Kasumi-1 (cell line): ENCODE measurements around the gene TSR1.
A peak's percentile ranks its signal among the peaks of the same experiment; 100 is the strongest.

Experiments used
- DNase-seq, 2 experiments: peaks; one replicate each; lab custom pipeline; 2025; lab: John Stamatoyannopoulos, UW

Gene TSR1

GRCh38 chr17:2336215-2336851 lies at the start of gene TSR1:
TSR1 (minus strand) TSS chr17:2336457; CDS start chr17:2336427, 30 bp downstream.
- DNase-seq: peak; percentile 34 to 76

DNA sequence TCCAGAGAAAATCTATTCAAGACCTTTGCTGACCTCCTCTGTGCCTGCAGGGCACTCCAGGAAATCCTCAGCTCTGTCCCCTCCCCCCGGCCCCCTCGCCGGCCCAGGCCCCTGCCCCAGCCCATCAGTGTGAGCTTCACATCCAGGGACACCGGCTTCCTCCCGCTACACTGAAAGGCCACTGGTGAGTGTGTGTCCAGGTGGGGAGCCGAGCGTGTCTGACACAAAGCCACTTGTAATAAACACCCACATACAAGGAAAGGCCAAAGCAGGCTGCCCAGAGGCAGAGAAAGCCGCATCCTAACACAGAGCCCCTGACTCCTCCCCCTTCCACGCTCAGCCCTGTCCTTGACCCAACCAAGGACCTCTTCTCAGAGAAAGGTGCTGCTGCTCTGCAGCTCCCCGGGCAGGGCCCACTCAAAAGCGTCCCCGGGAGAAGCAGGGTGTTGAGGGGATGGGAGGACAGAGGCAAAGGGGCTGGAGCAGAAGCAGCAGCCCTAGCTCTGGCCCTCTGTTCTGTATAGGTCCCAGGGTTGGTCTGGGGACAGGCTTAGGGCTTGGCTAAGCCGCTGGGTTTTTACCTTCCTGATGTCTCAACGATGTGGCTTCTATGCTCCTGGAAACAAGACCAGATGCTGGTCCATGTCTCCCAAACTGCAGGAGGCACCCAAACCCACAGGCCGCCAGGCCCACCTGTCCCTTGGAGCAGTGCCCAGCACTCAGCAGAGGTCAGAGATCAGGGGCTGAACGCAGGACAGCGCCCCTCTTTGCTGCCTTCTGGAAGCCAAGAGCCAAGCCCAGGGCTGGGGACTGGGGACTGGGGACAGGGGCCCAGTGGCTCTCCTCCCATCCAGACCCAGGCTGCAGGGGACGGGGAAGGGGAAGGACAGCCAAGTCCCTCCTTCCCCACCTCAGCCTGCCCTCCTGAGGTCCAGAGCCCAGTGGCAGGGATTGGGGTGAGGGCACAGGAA lies 49.3 kb upstream of the TSR1 start:
- DNase-seq: no peak

- no peak for DNase-seq
Measured at GRCh38 chr17:2384439-2385127, 48.3 kb upstream of the TSR1 start.

DNA sequence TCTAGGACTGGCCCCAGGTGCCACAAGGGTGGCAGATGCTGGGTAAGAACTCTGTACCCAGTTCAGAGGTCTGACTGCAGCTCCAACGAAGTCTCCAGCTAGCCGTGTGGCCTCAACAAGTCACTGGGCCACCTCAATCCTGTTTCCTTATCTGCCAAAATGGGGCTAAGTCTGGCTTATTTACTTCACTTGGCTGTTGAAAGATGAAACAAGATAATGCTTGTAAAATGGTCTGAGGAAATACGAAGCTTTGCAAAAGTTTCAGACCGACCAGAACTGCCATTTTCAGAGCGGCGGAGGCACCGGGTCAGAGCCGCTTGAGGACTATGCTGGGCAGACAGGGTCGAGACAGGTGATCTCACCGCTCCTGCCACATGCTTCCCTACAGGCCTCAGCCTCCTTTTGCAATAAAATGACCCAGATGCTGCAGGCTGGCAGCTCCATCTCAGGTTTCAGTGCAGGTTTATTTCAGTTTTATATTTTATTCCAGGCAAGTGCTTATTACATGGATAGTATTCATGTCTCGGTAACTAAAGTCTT lies 47.4 kb upstream of the TSR1 start:
- no peak for DNase-seq

DNA sequence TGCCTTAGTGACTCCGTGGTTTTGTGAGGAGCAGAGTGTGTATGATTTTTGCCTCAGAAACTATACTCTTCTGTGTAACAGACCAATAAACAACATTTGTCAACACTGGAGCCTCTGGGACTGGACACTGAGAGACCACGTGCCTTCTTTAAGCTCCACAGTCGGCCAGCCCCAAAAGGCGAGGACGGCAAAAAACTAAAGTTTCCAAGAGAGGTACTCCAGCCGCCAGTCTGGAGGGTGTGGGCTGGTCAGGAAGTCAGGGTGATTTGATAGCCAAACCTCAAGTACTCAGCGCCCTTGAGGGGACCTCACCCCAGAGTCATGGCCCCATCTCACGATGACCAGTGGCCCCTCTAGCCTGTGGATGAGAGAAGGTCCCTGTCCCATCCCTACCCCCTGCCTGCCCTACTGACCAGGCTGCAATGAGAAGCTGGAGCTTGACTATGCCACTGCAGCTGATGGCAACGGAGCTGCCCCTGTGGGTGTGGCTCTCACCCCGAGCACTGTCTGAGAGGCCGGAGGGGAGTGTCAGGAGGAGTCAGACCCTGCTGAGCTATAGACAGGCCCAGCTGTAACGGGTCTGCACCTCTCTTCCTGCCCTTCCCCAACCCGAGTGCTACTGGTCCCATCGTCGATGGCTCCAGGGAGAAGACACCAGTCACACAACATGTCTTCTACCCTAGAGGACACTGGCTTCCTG lies 44.8 kb upstream of the TSR1 start:
- DNase-seq: no peak

DNA sequence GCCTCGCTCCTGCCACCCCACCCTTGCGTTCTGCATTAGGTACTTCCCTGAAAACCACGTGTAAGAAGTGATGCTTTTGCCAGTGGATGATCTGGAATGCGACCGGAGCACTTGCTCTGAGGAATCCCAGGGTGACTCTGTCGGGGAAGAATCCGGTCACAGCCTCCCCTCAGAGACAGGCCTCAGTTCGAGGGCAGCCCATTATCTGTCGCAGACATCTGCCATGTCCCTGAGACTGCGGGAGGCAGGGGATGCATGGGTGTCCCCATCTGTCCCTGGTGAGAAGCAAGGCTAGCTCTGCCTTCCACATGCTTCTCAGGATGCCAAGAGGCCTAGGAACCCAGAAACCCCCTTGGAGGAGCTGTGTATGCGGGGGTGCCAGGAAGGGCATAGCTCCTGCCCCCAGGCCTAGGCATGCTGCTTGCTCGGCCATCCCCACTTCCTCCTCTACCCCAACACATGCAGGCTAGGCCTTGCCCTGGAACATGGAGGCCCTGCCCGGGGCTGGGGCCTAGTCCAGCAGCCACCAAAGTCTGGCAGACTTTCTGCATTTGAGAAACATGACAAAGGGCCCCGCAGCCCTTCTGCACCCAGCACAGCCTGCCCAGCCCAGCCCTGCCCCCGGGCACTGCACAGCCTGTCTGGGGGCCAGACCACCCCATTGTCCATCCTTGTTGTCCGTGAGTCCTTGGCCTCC lies 44.1 kb upstream of the TSR1 start:
- no peak for DNase-seq

DNA sequence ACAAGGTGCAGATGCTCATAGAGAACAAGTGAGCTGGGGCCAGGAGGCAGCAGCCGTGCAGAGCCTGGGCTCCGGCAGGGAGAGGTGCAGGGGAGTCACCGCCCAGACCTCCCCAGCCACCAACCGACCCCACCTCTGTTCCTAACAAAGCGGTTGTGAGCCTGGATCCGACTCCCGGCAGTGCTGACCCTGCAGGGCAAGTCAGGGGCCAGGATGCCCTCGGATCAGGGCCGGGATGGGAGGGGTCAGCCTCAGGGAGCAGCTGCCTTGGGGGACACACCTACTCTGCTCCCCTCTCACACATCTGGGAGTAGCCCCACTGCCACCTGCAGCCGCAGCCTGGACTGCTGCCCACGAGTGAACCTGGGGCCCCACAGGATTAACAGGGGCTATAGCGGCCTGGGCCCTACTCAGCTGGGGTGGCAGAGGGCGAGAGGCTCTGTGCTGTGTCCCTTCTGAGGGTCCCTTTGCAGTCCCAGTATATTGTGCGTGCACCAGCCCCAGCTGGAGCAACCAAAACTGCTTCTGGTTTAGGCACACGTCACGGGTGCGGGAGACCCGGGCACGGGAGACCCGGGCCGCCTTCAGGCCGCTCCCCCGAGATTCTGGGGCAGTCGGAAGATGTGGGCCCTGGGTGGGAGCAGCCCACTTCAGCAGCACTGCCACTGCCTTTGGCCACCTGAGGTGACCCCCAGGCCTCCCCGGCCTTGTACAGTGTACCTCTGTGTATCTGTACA lies 43.4 kb upstream of the TSR1 start:
- no peak for DNase-seq

DNA sequence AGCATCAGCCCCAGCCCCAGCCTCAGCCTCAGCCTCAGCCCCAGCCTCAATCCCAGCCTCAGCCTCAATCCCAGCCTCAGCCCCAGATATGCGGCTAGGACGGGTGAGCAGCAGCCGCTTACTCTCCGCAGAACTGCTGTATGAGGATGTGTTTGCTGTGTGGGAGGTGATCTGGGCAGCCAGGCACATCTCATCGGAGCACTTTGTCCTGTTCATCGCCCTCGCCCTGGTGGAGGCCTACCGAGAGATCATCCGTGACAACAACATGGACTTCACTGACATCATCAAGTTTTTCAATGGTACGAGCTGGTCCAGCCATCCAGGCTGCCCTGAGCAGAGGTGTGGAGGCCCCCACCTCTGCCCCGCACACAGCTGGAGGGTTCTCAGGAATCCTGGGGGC lies 42.6 kb upstream of the TSR1 start:
- no peak for DNase-seq

- DNase-seq: no peak
Measured at GRCh38 chr17:2377659-2378058, 41.4 kb upstream of the TSR1 start.

GRCh38 chr17:2376107-2376506 lies 39.9 kb upstream of the TSR1 start:
- DNase-seq: no peak

- no peak for DNase-seq
Measured at GRCh38 chr17:2375406-2375805, 39.1 kb upstream of the TSR1 start.

DNA sequence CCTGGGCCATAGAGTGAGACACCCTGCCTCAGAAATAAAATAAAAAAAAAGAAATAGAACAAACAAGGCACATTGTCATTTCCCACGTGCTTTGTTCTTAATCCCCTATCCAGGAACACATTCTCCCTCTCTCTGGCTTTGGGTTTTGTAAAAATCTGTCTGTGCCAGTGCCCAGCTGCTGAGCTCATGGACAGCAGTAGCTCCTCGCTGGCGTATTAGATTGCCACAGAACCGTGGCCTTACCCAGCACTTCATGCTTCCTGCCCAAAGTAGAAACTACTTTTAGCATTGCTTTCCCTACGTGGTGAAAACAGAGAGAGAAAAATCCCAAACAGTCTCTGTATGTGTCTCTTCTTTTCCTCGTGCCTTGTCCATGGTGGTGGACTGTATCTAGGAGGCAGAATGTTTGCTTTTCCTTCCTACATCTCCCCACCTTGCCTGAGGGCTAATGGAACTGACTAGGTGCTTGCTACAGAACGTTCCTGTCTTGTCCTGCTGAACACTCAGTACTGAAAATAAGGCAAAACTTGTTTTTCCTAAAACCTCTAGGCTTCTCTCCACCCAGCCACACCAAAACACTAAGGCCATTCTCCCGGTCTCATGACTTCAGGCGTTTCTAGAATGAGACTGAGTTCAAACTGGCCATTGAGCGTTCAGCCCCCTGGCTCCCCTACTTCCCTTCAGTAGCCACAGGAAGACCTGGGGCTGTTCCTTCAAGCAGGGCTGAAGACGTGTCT lies 38.5 kb upstream of the TSR1 start:
- DNase-seq: no peak

DNA sequence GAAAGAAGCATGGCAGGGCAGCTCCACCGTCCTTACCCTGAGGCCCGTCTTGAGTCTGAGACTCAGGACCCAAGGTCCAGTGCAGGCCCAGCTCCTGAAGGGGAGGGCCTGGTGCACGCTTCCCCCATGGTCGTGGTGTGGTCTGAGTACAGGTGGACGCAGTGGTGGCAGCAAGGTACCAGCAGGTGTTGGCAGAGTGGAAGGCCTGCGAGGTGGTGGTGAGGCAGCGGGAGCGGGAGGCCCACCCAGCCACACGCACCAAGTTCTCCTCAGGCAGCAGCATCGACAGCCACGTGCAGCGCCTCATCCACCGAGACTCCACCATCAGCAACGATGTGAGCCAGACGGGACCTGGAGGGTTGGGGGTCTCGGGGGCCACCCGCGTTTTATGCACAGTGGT lies 36.9 kb upstream of the TSR1 start:
- no peak for DNase-seq

- no peak for DNase-seq
Measured at GRCh38 chr17:2372681-2373080, 36.4 kb upstream of the TSR1 start.

DNA sequence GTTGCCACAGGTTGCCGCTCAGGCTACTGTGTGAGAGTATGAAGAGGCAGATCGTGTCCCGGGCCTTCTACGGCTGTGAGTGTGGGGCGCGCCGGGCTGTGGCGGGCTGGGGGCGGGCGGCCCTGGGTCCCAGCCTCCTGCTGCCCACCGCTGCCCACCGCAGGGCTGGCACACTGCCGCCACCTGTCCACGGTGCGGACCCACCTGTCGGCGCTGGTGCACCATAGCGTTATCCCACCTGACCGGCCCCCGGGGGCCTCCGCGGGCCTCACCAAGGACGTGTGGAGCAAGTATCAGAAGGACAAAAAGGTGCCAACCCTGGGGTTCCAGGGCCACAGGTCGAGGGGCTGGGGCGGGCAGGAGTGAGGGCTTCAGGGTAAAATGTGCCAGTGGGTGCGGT lies 35.9 kb upstream of the TSR1 start:
- no peak for DNase-seq

GRCh38 chr17:2371183-2372130 lies 35.2 kb upstream of the TSR1 start:
- no peak for DNase-seq

DNA sequence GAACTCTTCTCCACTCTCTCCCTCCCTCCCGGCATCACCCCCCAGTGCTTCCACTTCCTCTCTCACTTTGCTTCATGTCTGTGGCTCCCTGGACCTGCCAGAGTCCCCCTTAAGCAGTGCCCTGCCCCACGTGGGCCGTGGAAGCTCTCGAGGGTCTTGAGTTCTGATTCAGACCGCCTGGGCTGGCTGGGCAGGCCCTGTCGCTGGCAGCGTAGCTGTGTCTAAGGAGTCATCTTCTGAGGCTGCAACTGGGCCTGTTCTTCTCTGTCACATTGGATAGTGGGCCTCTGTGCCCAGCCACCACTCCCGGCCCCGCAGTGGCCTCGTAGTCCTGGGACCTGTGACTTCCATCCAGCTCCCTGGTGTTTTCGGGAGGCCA lies 33.9 kb upstream of the TSR1 start:
- no peak for DNase-seq

GRCh38 chr17:2369551-2370210 lies 33.4 kb upstream of the TSR1 start:
- DNase-seq: peak in 1 of 2 experiments; percentile 19
